Measurements from ENCODE around the gene TMEM178B.
"Not testable (repeated sequence)": the region's sequence is repeated elsewhere in the genome, so short reads cannot be mapped to it uniquely, and the experiment has no call there.

DNA sequence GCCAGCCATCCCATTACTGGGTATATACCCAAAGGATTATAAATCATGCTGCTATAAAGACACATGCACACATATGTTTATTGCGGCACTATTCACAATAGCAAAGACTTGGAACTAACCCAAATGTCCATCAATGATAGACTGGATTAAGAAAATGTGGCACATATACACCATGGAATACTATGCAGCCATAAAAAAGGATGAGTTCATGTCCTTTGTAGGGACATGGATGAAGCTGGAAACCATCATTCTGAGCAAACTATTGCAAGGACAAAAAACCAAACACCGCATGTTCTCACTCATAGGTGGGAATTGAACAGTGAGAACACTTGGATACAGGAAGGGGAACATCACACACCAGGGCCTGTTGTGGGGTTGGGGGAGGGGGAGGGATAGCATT, 15.6 kb downstream of the TMEM178B start:
- not testable (repeated sequence) for TF ChIP-seq CTCF (IDR thresholded peaks at IDR 0.05); EZH2 (IDR thresholded peaks at IDR 0.05; ENCODE audit: borderline replicate concordance, insufficient read depth, low read depth, low read length, poor library complexity, severe bottlenecking)

Data from B cell (primary cell).